ENCODE results near the gene MAPT. TPM values are rescaled to one million over a fixed set of nuclear protein-coding genes. Genes with fewer than 3 reads are reported as not detected.

MAPT gene
- total RNA-seq, 2 donors from 2014 or later: 20.8 to 24.0 TPM

DNA sequence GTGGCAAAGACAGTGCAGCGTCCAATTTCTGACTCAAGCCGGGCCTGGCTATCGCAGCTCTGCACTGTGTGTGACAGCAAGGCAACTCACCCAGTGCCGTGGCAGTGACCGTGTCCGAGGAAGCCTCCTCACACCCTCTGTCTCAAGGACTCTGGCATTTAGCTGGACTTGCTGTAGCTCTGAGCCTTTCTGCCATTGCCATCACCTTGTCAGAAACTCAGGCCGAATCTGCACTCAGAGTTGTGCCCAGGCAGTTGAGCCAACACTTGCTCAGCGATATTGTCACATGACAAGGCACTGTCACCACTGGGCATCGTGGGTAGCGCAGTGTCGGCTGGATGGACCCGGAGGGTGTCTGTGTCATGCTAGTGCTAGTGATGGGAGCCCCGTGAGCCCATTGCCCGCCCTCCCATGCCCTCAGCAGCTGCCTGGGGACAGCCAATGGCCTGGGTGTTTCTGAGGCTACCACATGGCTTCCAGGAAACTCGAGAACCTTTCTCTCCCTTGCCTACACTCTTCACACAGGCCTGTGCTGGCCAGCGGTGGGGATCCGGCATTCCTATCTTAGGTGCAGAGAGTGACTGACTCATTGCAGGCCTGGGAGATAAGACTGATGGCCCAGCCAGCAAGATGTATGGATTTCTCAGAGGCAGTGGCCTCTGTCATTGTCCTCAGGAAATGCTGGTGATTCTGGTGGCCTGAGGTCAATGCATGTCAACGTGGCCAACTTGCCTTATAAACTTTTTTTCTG lies 82.6 kb downstream of the MAPT start:
- no peak for DNase-seq
- intact Hi-C loops (cut with DNase I): no loop called here
- ATAC-seq: peak in 1 of 2 donors; percentile 15

DNA sequence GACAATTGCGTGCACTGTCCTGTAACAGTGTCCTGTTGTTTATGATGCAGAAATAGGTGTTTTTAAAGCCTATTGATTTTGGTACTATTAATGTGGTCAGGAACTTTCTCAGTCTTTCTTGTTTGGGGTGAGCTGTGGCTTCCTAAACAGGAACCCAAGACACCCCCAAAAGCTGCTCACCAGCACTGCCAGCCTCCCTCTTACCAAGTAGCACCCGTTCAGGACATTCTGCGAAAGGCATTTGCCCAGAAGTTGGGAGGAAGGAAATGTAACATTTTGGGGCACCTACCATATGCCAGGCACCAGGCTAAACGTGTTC lies 83.1 kb downstream of the MAPT start:
- DNase-seq (no peak), ATAC-seq (no peak)
- intact Hi-C loops (cut with DNase I): no loop called here

DNA sequence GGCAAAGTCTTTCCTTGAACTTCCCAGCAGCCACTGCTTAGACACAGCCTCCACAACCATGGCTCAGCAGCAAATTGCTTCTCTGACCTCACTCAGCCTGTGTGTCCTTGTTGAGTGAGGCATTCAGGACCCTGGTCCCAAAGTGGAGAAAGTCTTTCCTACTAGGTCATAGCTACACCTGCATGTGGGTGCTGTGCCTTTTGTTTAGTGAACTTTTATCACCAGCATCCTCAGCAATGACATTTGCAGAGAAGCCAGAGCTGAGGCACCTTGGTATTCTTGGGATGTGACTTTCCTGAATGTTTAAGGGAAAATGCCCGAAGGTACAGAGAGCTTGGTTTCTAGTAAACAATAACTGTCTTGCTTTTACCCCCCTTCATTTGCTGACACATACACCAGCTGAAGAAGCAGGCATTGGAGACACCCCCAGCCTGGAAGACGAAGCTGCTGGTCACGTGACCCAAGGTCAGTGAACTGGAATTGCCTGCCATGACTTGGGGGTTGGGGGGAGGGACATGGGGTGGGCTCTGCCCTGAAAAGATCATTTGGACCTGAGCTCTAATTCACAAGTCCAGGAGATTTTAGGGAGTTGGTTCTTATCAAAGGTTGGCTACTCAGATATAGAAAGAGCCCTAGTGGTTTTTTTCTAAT lies 83.7 kb downstream of the MAPT start:
- no peak for ATAC-seq

DNA sequence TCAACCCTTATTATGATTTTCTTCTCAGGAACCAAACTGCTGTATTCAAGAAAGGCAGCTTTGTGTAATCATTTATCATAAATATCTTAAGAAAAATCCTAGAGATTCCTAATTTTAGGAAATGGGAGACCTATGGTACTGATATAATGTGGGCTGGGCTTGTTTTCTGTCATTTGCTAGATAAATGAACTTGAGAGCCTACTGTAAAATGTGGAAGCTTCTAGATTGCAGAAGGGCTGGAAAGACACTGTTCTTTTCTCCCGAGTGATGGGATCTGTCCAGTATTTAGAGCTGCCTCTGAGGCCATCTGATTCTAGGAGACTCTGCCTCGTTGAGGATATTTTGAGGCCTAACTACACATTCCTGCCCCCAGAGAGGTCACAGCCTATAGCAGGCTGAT lies 84.8 kb downstream of the MAPT start:
- no peak for ATAC-seq
- no peak for DNase-seq
- intact Hi-C loops (cut with DNase I): no loop called here

More for the DNA sequence above, 83.7 kb downstream of the MAPT start:
- intact Hi-C loops (cut with DNase I): no loop called here
- DNase-seq: no peak

DNA sequence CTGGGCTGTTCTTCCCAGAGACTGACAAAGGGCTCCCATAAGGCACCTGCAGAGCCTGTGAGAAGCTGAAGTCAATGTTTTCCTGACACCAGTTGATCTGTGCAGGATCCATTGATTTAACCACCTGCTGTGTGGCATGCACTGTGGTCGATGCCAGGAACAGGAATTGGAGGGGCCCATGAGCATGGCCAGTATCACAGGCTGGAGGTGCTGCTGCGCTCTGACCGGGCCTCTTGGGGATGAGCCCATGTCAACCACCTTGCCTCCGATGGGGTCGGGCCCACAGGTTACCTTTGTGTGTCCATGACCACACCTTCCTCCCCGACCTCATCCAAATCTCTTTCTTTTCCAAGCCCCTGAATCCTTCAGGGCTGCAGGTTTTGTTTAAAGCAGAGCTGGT lies 86.5 kb downstream of the MAPT start:
- no peak for DNase-seq
- ATAC-seq: no peak
- intact Hi-C loops (cut with DNase I): no loop called here

DNA sequence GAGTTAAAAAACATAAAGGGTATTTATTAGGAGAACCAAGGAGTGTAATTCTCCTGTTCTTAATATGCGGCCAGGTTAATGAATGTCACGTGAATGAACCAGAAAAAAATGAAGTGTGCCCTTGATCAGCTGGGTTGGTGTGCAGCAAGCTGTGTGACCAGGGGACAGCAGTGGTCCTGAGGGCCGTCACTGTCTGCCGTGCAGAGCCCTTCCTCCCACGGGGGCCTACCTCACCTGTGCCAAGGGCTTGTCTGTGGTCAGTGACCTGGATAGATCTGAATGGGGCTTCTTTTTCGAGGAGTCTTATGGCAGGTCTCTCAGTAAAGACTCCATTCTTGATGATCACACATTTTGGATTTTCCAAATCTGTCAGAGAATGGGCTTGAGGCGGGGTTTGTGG lies 87.0 kb downstream of the MAPT start:
- no peak for DNase-seq
- ATAC-seq: no peak
- intact Hi-C loops (cut with DNase I): no loop called here

DNA sequence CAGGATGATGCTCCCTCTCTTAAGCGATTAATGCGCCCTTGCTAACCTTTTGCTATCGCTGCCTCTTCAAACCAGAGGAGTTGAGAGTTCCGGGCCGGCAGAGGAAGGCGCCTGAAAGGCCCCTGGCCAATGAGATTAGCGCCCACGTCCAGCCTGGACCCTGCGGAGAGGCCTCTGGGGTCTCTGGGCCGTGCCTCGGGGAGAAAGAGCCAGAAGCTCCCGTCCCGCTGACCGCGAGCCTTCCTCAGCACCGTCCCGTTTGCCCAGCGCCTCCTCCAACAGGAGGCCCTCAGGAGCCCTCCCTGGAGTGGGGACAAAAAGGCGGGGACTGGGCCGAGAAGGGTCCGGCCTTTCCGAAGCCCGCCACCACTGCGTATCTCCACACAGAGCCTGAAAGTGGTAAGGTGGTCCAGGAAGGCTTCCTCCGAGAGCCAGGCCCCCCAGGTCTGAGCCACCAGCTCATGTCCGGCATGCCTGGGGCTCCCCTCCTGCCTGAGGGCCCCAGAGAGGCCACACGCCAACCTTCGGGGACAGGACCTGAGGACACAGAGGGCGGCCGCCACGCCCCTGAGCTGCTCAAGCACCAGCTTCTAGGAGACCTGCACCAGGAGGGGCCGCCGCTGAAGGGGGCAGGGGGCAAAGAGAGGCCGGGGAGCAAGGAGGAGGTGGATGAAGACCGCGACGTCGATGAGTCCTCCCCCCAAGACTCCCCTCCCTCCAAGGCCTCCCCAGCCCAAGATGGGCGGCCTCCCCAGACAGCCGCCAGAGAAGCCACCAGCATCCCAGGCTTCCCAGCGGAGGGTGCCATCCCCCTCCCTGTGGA lies 88.6 kb downstream of the MAPT start:
- ATAC-seq (no peak), DNase-seq (no peak)
- intact Hi-C loops (cut with DNase I): no loop called here

DNA sequence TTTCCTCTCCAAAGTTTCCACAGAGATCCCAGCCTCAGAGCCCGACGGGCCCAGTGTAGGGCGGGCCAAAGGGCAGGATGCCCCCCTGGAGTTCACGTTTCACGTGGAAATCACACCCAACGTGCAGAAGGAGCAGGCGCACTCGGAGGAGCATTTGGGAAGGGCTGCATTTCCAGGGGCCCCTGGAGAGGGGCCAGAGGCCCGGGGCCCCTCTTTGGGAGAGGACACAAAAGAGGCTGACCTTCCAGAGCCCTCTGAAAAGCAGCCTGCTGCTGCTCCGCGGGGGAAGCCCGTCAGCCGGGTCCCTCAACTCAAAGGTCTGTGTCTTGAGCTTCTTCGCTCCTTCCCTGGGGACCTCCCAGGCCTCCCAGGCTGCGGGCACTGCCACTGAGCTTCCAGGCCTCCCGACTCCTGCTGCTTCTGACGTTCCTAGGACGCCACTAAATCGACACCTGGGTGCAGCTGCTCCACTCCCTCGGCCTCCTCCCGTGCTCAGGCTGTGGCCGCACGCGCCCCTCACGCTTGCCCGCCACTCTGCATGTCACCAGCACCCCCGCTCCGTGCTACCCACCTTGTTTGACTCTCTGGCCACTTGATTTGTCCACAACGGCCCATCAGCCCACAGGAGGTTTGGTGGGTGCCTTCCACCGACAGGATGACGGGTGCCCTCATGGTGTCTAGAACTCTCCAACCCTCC lies 89.4 kb downstream of the MAPT start:
- DNase-seq: no peak
- intact Hi-C loops (cut with DNase I): no loop called here
- ATAC-seq: no peak

DNA sequence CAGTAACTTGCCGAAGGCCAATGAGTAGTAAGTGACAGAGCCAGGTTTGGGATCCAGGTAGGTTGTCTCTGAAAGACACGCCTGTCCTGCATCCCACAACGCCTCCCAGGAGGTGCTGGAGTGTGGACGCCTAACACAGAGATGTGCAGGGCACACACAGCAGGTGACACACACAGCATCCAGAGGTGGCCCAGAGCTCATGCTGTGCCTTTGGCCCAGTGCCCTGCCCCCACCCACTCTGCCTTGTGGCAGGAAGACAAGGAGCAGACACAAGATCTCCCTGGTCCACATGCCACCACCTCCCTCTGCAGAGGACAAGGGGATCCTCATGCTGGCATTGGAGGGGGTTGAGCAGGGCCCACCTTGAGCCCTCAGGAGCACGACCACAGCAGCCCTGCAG lies 90.0 kb downstream of the MAPT start:
- DNase-seq (no peak), ATAC-seq (no peak)
- intact Hi-C loops (cut with DNase I): no loop called here

DNA sequence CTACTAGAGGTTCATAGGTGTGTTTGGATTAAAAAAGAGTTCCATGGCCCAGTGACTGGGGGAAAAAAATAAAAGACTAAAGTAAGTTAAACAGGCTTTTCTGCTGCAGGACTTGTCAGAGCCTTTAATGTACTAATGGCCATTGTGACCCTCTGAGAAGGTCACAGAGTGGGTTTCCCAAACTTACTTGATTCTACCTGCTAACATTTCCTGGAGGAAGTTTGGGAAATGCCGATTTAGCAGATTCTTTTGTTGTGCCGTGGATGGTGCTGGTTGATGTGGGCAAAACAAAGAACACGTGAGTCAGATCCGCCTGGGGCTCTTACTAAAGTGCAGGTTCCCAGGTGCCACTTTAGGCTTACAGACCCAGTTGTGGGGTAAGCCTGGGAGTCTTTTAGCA lies 91.1 kb downstream of the MAPT start:
- DNase-seq (no peak), ATAC-seq (no peak)
- intact Hi-C loops (cut with DNase I): no loop called here

DNA sequence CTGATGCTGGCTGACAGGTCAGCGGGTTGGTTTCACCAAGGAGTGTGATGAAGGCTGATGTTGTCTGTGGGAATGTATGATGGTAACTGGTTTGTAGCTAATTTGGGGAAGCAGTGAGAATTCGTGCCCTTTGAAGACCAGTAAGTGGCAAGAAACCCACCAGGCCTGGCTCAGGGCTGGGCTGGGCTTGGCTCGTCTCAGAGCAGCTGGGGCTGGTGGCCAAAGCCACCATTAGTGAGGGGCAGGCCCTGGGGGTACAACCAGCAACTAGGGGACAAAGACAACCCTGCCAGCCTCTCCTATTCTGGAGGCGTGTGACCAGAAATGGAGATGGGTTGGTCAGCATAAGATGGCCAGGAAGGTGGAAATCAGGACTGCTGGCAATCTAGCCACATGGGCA lies 91.7 kb downstream of the MAPT start:
- ATAC-seq (no peak), DNase-seq (no peak)
- intact Hi-C loops (cut with DNase I): no loop called here

DNA sequence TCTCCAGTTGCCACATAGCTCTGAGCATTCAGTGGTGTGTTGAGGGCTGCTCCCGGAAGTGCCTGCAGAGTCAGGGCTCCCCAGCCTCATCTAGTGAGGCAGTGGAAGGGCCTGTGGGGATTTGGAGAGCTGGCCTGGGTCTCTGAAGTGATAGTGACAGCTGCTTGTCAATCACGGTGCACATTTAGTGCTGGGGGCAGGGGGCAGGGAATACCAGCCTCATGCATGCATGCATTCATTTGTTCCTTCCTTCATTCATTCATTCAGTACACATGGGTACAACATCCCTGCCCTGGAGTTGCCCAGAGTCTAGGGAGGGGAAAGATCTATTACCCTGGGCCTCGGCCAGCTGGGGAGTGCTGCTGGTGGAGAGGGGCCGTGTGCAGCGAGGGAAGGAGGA lies 93.4 kb downstream of the MAPT start:
- ATAC-seq (no peak), DNase-seq (no peak)
- intact Hi-C loops (cut with DNase I): no loop called here

DNA sequence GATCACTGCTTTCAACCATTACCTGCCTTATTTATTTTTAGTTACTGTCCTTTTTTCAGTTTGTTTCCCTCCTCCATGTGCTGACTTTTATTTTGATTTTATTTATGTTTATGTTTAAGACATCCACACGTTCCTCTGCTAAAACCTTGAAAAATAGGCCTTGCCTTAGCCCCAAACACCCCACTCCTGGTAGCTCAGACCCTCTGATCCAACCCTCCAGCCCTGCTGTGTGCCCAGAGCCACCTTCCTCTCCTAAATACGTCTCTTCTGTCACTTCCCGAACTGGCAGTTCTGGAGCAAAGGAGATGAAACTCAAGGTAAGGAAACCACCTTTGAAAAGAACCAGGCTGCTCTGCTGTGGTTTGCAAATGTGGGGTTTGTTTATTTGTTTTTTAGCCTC lies 95.4 kb downstream of the MAPT start:
- ATAC-seq (no peak), DNase-seq (no peak)
- intact Hi-C loops (cut with DNase I): no loop called here

DNA sequence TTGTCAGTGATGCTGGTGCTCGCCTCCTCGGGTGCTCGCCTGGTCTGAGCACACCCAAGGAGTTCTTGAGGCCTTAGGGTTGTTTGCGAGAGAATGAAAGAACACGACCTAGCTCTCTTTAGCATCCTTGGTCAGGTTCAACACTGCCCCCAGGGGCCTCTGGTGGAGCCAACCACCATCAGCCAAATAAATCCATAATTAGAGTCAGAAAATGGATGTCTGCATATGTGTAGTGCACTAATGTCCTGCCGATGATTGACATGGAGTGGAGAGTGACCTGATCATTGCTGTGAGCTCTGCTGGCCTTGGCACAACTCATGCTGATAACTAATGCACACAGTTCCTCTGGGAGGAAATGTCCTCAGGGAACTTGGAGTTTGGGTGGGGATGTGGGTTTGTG lies 96.5 kb downstream of the MAPT start:
- ATAC-seq (no peak), DNase-seq (no peak)
- intact Hi-C loops (cut with DNase I): no loop called here

DNA sequence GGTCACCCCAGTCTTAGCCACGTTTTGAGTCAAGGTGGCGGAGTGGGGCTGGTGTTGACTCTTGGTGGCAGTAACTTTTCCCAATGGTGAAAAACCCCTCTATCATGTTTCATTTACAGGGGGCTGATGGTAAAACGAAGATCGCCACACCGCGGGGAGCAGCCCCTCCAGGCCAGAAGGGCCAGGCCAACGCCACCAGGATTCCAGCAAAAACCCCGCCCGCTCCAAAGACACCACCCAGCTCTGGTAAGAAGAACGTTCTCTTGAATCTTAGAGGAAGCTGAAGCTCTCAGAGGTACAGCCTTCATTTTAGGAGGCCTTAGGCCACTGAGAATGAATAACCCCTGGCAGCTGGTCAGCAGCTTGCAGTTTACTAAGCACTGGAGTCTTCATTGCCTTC lies 97.0 kb downstream of the MAPT start:
- intact Hi-C loops (cut with DNase I): no loop called here
- DNase-seq: no peak

DNA sequence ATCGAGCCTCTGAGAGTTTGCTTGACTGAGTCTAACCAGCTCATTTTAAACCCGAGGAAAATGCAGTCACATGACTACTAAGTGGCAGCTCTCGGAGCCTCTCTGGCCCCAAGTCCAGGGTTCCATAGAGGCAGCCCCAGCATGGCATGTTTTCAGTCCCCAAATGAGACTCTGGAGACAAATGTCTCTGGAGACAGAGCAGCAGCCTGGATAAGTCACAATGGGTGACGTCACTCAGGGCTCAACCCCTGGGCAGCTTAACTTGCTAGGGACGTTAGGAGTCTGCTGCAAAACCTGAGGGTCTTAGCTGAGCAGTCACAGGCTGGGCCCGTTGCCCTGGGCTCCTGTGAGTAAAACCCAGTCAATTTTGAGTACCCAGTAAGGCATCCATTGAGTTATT lies 97.8 kb downstream of the MAPT start:
- ATAC-seq (no peak), DNase-seq (no peak)
- intact Hi-C loops (cut with DNase I): no loop called here

More for the DNA sequence above, 97.0 kb downstream of the MAPT start:
- ATAC-seq: no peak

DNA sequence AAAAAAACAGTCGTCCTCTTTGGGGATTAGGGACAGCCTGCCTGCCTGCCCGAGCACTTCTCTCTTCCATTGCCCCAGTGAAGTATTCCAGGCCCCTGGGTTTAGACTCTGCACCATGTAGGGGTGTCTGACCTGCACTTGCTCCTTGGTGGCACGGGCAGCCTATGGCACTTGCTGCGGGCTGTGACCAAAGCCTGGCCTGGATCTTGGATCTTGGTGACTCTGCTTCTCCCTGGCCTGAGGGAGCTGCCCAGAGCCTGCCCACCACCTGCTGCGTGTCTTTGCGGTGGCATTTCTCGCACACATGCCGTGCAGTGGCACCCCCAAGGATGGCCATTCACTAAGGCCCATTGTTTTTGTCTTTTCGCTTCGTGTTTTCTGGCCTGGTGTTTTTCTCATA lies 98.5 kb downstream of the MAPT start:
- ATAC-seq (no peak), DNase-seq (no peak)
- intact Hi-C loops (cut with DNase I): no loop called here

DNA sequence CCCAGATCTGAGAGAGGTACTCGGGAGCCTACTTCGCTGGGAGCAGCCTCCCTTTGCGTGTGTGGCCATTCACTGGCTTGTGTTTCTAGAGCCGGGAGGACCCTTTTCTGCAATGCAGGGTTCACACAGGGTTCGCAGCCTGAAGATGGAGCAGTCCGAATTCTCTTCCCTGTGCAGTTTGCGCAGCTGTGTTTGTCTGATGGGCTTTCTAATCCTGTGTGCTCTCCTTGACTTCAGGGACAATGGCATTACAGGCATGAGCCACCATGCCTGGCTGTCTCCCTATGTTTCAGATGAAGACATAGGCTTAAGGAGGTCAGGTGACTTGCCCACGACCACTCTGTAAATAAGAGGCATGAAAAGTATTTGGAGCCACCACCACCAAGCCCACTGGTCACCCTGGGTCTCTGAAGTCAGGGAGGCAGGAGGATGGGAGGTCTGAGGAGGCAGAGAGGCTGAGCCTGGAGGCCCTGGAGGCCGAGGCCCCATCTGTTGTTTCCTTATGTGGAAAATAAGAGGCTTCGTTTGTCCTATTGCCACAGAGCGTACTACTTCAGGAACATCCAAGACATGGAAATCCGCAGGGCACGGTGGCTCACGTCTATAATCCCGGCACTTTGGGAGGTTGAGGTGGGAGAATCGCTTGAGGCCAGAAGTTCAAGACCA lies 99.7 kb downstream of the MAPT start:
- DNase-seq (no peak), ATAC-seq (no peak)
- intact Hi-C loops (cut with DNase I): no loop called here

DNA sequence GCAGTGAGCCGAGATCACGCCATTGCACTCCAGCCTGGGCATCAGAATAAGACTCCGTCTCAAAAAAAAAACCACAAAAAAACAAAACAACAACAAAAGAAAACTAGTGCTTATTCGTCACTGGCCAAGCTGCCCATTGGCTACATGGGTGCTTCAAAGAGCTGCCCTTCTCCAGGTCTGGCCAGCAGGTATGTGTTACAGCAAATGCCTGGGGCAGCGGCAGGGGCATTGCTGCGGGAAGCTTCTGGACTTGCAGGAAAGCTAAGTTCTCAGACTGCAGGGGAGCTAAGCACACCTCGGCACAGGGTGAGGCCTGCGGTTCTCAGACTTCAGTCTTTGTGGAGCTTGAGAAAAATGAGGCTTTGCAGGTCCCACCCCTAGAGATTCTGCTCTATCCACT lies 100.6 kb downstream of the MAPT start:
- no peak for ATAC-seq
- intact Hi-C loops (cut with DNase I): no loop called here
- DNase-seq: no peak

Measured in left cardiac atrium (tissue), 4 donors.